PC-9 (cell line): ENCODE results near the gene MCU.

Source experiments
- EZH2 ChIP-seq: fragments of 200-600 bp; sonication (generic); IDR thresholded peaks from 2 replicates; pipeline ENCODE4 v1.8.0; 2017; ENCODE audit warnings: antibody characterized with exemption, low read depth
- TF ChIP-seq, protein P1 (sequence below): fragments of 200-600 bp; sonication (generic); conservative IDR thresholded peaks from 2 replicates; pipeline ENCODE4 v1.6.1; 2017; ENCODE audit warnings: mixed run types, antibody characterized with exemption, mild to moderate bottlenecking, moderate library complexity

DNA sequence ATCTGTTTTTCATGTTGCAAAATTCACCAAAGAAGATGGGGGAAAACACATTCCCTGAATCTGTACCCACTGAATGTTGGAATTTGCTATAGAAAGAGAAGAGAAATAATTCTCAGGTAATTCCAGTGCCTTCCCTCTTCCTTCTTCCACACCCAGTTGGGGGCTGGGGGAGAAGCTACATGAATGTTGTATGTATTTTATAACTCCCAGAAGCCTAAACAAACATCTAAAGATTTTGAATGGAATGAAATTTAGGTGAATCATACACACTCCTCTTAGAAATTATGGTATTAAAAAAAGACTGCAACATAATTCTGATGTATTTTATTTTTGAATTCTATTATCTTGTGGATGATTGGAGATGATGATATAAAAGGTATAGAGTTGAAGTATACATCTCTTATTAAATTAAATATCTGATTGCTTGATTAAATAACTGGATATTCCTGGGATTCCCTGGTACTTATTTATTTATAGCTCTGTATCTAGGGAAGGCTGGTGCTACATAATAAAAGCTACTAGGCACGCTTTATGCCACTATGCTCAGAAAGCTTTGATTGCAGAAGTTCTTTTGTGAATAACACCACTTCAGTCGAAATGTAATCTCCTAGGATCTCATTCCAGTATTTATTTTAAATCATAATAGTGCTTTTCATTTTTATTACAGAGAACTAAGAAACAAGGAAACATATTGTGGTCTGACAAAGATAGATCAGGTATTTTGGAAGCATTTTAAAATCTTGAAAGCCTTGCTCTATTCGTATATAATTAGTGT is 98.5 kb downstream of the MCU start:
- TF ChIP-seq, protein P1, sequence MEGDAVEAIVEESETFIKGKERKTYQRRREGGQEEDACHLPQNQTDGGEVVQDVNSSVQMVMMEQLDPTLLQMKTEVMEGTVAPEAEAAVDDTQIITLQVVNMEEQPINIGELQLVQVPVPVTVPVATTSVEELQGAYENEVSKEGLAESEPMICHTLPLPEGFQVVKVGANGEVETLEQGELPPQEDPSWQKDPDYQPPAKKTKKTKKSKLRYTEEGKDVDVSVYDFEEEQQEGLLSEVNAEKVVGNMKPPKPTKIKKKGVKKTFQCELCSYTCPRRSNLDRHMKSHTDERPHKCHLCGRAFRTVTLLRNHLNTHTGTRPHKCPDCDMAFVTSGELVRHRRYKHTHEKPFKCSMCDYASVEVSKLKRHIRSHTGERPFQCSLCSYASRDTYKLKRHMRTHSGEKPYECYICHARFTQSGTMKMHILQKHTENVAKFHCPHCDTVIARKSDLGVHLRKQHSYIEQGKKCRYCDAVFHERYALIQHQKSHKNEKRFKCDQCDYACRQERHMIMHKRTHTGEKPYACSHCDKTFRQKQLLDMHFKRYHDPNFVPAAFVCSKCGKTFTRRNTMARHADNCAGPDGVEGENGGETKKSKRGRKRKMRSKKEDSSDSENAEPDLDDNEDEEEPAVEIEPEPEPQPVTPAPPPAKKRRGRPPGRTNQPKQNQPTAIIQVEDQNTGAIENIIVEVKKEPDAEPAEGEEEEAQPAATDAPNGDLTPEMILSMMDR, result no peak
- TF ChIP-seq EZH2, result no peak
